Astrocyte (in vitro differentiated cells and primary cell): Measurements from ENCODE around the gene ARID4B. TPM values are rescaled to one million over a fixed set of nuclear protein-coding genes. Genes with fewer than 3 reads are reported as not detected.
"Not testable (repeated sequence)": the region's sequence is repeated elsewhere in the genome, so short reads cannot be mapped to it uniquely, and the experiment has no call there.

ENCODE experiments used
- DNase-seq: peaks from one replicate; pipeline ENCODE4 v3.0.0-alpha.2; 2010; ENCODE audit warnings: low read depth
- FAIRE-seq: peaks from 2 replicates; lab custom pipeline; 2011; peaks lifted over from hg19 to GRCh38; lab: Jason Lieb, UNC
- H2AFZ ChIP-seq: 2 replicates; pipeline ENCODE4 v1.6.0; 2012; ENCODE audit warnings: low read depth, low read length, inconsistent platforms
- H3K27ac ChIP-seq: 2 replicates; pipeline ENCODE4 v1.5.1; 2011; ENCODE audit warnings: low read depth, low read length, inconsistent platforms
- H3K27me3 ChIP-seq: 2 replicates; pipeline ENCODE4 v1.6.0; 2011; ENCODE audit warnings: low read length, inconsistent platforms; ENCODE audit not compliant: insufficient read depth
- H3K36me3 ChIP-seq: 2 replicates; pipeline ENCODE4 v1.5.1; 2011; ENCODE audit warnings: low read length, inconsistent platforms; ENCODE audit not compliant: insufficient read depth
- H3K4me1 ChIP-seq: 2 replicates; pipeline ENCODE4 v1.5.1; 2011; ENCODE audit warnings: low read length, inconsistent platforms; ENCODE audit not compliant: insufficient read depth
- H3K4me2 ChIP-seq: 2 replicates; pipeline ENCODE4 v1.6.0; 2012; ENCODE audit warnings: low read length, inconsistent platforms
- H3K4me3 ChIP-seq: 2 replicates; pipeline ENCODE4 v1.5.1; 2011; ENCODE audit warnings: low read depth, mild to moderate bottlenecking, low read length, inconsistent platforms; ENCODE audit not compliant: insufficient read depth
- H3K79me2 ChIP-seq: 2 replicates; pipeline ENCODE4 v1.6.0; 2012; ENCODE audit warnings: mild to moderate bottlenecking, low read length, inconsistent platforms; ENCODE audit not compliant: insufficient read depth
- H3K9ac ChIP-seq: 2 replicates; pipeline ENCODE4 v1.6.0; 2012; ENCODE audit warnings: mild to moderate bottlenecking, low read length, inconsistent platforms
- H3K9me3 ChIP-seq: 2 replicates; pipeline ENCODE4 v1.5.1; 2012; ENCODE audit warnings: low read depth, mild to moderate bottlenecking, low read length, inconsistent platforms; ENCODE audit not compliant: insufficient read depth
- H4K20me1 ChIP-seq: 2 replicates; pipeline ENCODE4 v1.6.0; 2012; ENCODE audit warnings: low read length, inconsistent platforms; ENCODE audit not compliant: insufficient read depth
- H3K27ac Mint-ChIP-seq: one replicate; pipeline ENCODE4 v1.8.0; 2021; ENCODE audit warnings: mild to moderate bottlenecking, mixed read lengths; ENCODE audit not compliant: unreplicated experiment
- H3K27me3 Mint-ChIP-seq: one replicate; pipeline ENCODE4 v1.8.0; 2021; ENCODE audit warnings: low read depth, mixed read lengths; ENCODE audit not compliant: unreplicated experiment
- H3K36me3 Mint-ChIP-seq: one replicate; pipeline ENCODE4 v1.8.0; 2021; ENCODE audit warnings: low read depth, mixed read lengths; ENCODE audit not compliant: unreplicated experiment
- H3K4me1 Mint-ChIP-seq: one replicate; pipeline ENCODE4 v1.8.0; 2021; ENCODE audit warnings: low read depth, mixed read lengths; ENCODE audit not compliant: unreplicated experiment
- H3K4me3 Mint-ChIP-seq: one replicate; pipeline ENCODE4 v1.8.0; 2021; ENCODE audit warnings: mild to moderate bottlenecking, moderate library complexity, mixed read lengths; ENCODE audit not compliant: unreplicated experiment
- H3K9me3 Mint-ChIP-seq: one replicate; pipeline ENCODE4 v1.8.0; 2021; ENCODE audit warnings: mild to moderate bottlenecking, mixed read lengths; ENCODE audit not compliant: unreplicated experiment
- EZH2 ChIP-seq: IDR thresholded peaks from 2 replicates; pipeline ENCODE4 v1.6.1; 2012; ENCODE audit warnings: mild to moderate bottlenecking, low read length, inconsistent platforms; ENCODE audit not compliant: insufficient read depth
- total RNA-seq: library from RNA; stranded (reverse); gene quantifications from 2 replicates; pipeline ENCODE4 v1.2.1, GENCODE V29; 2021
- TF ChIP-seq, protein P1 (sequence below): IDR thresholded peaks from 2 replicates; pipeline ENCODE4 v1.5.1; 2011; ENCODE audit warnings: low read depth, mild to moderate bottlenecking, inconsistent platforms, low read length, moderate library complexity; ENCODE audit not compliant: insufficient read depth

ARID4B gene
- total RNA-seq, 1 donor from 2014 or later, result 38.6 TPM

GRCh38 chr1:235215453-235215852 is 112.5 kb downstream of the ARID4B start:
- H3K4me1 Mint-ChIP-seq, result no peaks in the 10 kb centered on the region
- Histone ChIP-seq H3K79me2 (no peaks in the 10 kb centered on the region), H3K36me3 (peaks cover 7% of the 10 kb centered on the region), H3K4me1 (no peaks in the 10 kb centered on the region), H3K4me3 (no peak overlapping the region), H3K9me3 (no peaks in the 10 kb centered on the region), H3K27me3 (no peaks in the 10 kb centered on the region), H3K9ac (no peak overlapping the region), H3K4me2 (no peak overlapping the region), H3K27ac (no peak overlapping the region), H2AFZ (no peak overlapping the region), H4K20me1 (peaks cover 4% of the 10 kb centered on the region)
- H3K9me3 Mint-ChIP-seq, result no peaks in the 10 kb centered on the region
- TF ChIP-seq, protein P1, sequence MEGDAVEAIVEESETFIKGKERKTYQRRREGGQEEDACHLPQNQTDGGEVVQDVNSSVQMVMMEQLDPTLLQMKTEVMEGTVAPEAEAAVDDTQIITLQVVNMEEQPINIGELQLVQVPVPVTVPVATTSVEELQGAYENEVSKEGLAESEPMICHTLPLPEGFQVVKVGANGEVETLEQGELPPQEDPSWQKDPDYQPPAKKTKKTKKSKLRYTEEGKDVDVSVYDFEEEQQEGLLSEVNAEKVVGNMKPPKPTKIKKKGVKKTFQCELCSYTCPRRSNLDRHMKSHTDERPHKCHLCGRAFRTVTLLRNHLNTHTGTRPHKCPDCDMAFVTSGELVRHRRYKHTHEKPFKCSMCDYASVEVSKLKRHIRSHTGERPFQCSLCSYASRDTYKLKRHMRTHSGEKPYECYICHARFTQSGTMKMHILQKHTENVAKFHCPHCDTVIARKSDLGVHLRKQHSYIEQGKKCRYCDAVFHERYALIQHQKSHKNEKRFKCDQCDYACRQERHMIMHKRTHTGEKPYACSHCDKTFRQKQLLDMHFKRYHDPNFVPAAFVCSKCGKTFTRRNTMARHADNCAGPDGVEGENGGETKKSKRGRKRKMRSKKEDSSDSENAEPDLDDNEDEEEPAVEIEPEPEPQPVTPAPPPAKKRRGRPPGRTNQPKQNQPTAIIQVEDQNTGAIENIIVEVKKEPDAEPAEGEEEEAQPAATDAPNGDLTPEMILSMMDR, result no peak
- TF ChIP-seq EZH2, result no peak
- no peak overlapping the region for H3K4me3 Mint-ChIP-seq
- FAIRE-seq, result no peak
- H3K27ac Mint-ChIP-seq, result no peak overlapping the region
- H3K36me3 Mint-ChIP-seq, result peaks cover 10% of the 10 kb centered on the region
- H3K27me3 Mint-ChIP-seq, result no peaks in the 10 kb centered on the region
- no peak for DNase-seq

DNA sequence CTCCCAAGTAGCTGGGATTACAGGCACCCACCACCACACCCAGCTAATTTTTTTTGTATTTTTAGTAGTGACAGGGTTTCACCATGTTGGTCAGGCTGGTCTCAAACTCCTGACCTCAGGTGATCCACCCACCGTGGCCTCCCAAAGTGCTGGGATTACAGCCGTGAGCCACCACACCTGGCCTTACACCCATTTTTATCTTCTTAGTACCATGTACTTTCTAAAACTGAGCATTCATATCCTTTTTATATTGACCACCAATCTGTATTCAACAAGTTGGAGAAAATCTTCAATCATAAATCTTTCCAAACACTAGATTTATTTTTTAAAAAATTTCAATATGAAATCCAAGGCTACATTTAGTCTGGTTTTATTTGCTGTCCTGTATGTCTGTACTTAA is 113.0 kb downstream of the ARID4B start:
- H3K27me3 Mint-ChIP-seq, H3K4me3 Mint-ChIP-seq, H2AFZ ChIP-seq, H3K36me3 ChIP-seq, H3K27ac ChIP-seq, H3K4me1 Mint-ChIP-seq, DNase-seq, H3K27me3 ChIP-seq, H3K27ac Mint-ChIP-seq, H3K4me3 ChIP-seq, H3K9ac ChIP-seq, H4K20me1 ChIP-seq, H3K4me1 ChIP-seq, H3K4me2 ChIP-seq, H3K9me3 ChIP-seq, FAIRE-seq, H3K79me2 ChIP-seq, H3K9me3 Mint-ChIP-seq: not testable (repeated sequence)
- H3K36me3 Mint-ChIP-seq, result peaks cover 12% of the 10 kb centered on the region

- no peaks in the 10 kb centered on the region for H3K4me1 ChIP-seq
- H3K9me3 Mint-ChIP-seq, result no peaks in the 10 kb centered on the region
- H3K4me2 ChIP-seq, result no peak overlapping the region
- no peaks in the 10 kb centered on the region for H3K4me1 Mint-ChIP-seq
- TF ChIP-seq, protein P1, result no peak
- TF ChIP-seq EZH2, result no peak
- FAIRE-seq, result no peak
- H3K4me3 ChIP-seq, result no peak overlapping the region
- DNase-seq, result no peak
- peaks cover 12% of the 10 kb centered on the region for H3K36me3 Mint-ChIP-seq
- H2AFZ ChIP-seq, result no peak overlapping the region
- no peak overlapping the region for H3K27ac Mint-ChIP-seq
- H3K9ac ChIP-seq, result no peak overlapping the region
- H3K36me3 ChIP-seq, result peaks cover 12% of the 10 kb centered on the region
- H3K9me3 ChIP-seq, result no peaks in the 10 kb centered on the region
- no peaks in the 10 kb centered on the region for H3K79me2 ChIP-seq
- H3K4me3 Mint-ChIP-seq, result no peak overlapping the region
- H3K27me3 ChIP-seq, result no peaks in the 10 kb centered on the region
- no peaks in the 10 kb centered on the region for H3K27me3 Mint-ChIP-seq
- no peak overlapping the region for H3K27ac ChIP-seq
- peaks cover 4% of the 10 kb centered on the region for H4K20me1 ChIP-seq
These were observed 114.2 kb downstream of the ARID4B start for GRCh38 chr1:235213752-235214151.
